HepG2 (cell line): Measurements from ENCODE around the gene GINM1. TPM values are rescaled to one million over a fixed set of nuclear protein-coding genes. Genes with fewer than 3 reads are reported as not detected.

Experiments
- ATF2 ChIP-seq: sonication (generic); formaldehyde crosslinking; IDR thresholded peaks from 2 replicates; pipeline ENCODE4 v1.4.0; 2020; ENCODE audit warnings: missing genetic modification reagents
- BCL6 ChIP-seq: IDR thresholded peaks from 2 replicates; pipeline ENCODE4 v1.6.1; 2016; ENCODE audit warnings: missing genetic modification reagents, missing compliant biosample characterization
- GPBP1L1 ChIP-seq: sonication (generic); formaldehyde crosslinking; IDR thresholded peaks from 2 replicates; pipeline ENCODE4 v1.5.0; 2020; ENCODE audit warnings: mild to moderate bottlenecking, missing genetic modification reagents
- MXI1 ChIP-seq: IDR thresholded peaks from 3 replicates; pipeline ENCODE4 v1.6.1; 2012; ENCODE audit warnings: low read depth, low read length, inconsistent platforms, borderline replicate concordance
- PCBP2 ChIP-seq: fragments of 200-400 bp; formaldehyde crosslinking; optimal IDR thresholded peaks from 2 replicates; pipeline ENCODE3; 2018; ENCODE audit warnings: low read length, low read depth; ENCODE audit not compliant: poor library complexity, severe bottlenecking
- SOX6 ChIP-seq, 2 experiments: fragments of 450-650 bp in 1 of 2; sonication (generic) in 1 of 2; formaldehyde crosslinking in 1 of 2; IDR thresholded peaks; 2 replicates each; pipeline versions ENCODE4 v1.4.0 to v1.6.1; 2017 to 2020; ENCODE audit warnings: antibody characterized with exemption in 1 of 2, mild to moderate bottlenecking in 1 of 2, missing genetic modification reagents in 1 of 2
- YEATS2 ChIP-seq: sonication (generic); formaldehyde crosslinking; IDR thresholded peaks from 2 replicates; pipeline ENCODE4 v1.4.0; 2020; ENCODE audit warnings: missing genetic modification reagents, borderline replicate concordance
- ZBTB33 ChIP-seq: sonication (generic); formaldehyde crosslinking; IDR thresholded peaks from 2 replicates; pipeline ENCODE4 v1.4.0; 2020; ENCODE audit warnings: missing genetic modification reagents
- ZBTB42 ChIP-seq: sonication (generic); formaldehyde crosslinking; IDR thresholded peaks from 2 replicates; pipeline ENCODE4 v1.5.0; 2020; ENCODE audit warnings: mild to moderate bottlenecking, missing genetic modification reagents
- ZNF143 ChIP-seq: sonication (generic); formaldehyde crosslinking; IDR thresholded peaks from 2 replicates; pipeline ENCODE4 v1.4.0; 2020; ENCODE audit warnings: missing genetic modification reagents
- ZNF24 ChIP-seq: fragments of 450-650 bp; IDR thresholded peaks from 2 replicates; pipeline ENCODE4 v1.6.1; 2017; ENCODE audit warnings: antibody characterized with exemption, mild to moderate bottlenecking
- ZNF512B ChIP-seq: sonication (generic); formaldehyde crosslinking; IDR thresholded peaks from 2 replicates; pipeline ENCODE4 v1.5.1; 2020; ENCODE audit warnings: missing genetic modification reagents, mild to moderate bottlenecking, borderline replicate concordance
- ZNF598 ChIP-seq: sonication (generic); formaldehyde crosslinking; IDR thresholded peaks from 2 replicates; pipeline ENCODE4 v1.5.1; 2020; ENCODE audit warnings: mild to moderate bottlenecking, missing genetic modification reagents, borderline replicate concordance
- ZNF607 ChIP-seq: sonication (generic); formaldehyde crosslinking; IDR thresholded peaks from 2 replicates; pipeline ENCODE4 v1.5.1; 2020; ENCODE audit warnings: missing genetic modification reagents, mild to moderate bottlenecking, borderline replicate concordance
- polyA plus RNA-seq, 8 experiments: library from polyadenylated mRNA; depleted of rRNA in 3 of 8; stranded (reverse) in 7 of 8; unstranded in 1 of 8; fragments of >200 nt; fragmentation: Illumina TruSeq in 4 of 8; extraction: Trizol in 4 of 8; gene quantifications; 2 replicates each; pipeline versions ENCODE4 v1.2.1 to v1.2.3, GENCODE V29; 2011 to 2016; ENCODE audit warnings: low read depth in 4 of 8, missing spikeins in 1 of 8, mixed read lengths in 1 of 8; ENCODE audit not compliant: insufficient read depth in 1 of 8
- total RNA-seq, 5 experiments: library from RNA; depleted of rRNA; stranded (reverse); fragments of >200 nt; fragmentation: Illumina TruSeq; extraction: Trizol; gene quantifications; 2 replicates each; pipeline ENCODE4 v1.2.3, GENCODE V29; 2016; ENCODE audit warnings: low read depth in 1 of 5
- TF ChIP-seq, protein P1 (sequence below): sonication (generic); formaldehyde crosslinking; conservative IDR thresholded peaks from 2 replicates; pipeline ENCODE4 v1.4.0; 2020; ENCODE audit warnings: missing genetic modification reagents
- TF ChIP-seq, protein P2 (sequence below): IDR thresholded peaks from 2 replicates; pipeline ENCODE4 v1.6.1; 2016; ENCODE audit warnings: missing compliant biosample characterization, missing genetic modification reagents, borderline replicate concordance

Gene GINM1
- total and polyA plus RNA-seq, 2 of the 13 experiments (the other 11 are each of a cell fraction or from before 2014, with no cell fraction given): 19.4 to 27.5 TPM

- TF ChIP-seq ZNF598 (CRISPR knock-in tag) (peak; percentile 91), ZNF24 (no peak), PCBP2 (no peak), BCL6 (CRISPR knock-in tag) (no peak), SOX6 (IDR thresholded peaks at IDR 0.05) (no peak), SOX6 (CRISPR knock-in tag; IDR thresholded peaks at IDR 0.05) (peak; percentile 33; the same call in 1 of the 2 replicates), ZNF143 (CRISPR knock-in tag) (no peak), ZBTB42 (CRISPR knock-in tag) (no peak), ZNF512B (0 out of 2 replicates have a peak, but pooled peaks have one; percentile 83), ZBTB33 (CRISPR knock-in tag) (0 out of 2 replicates have a peak, but pooled peaks have one; percentile 21), ZNF607 (peak; percentile 84; the same call in 1 of the 2 replicates), GPBP1L1 (no peak), MXI1 (no peak), YEATS2 (CRISPR knock-in tag) (peak; percentile 38; the same call in 1 of the 2 replicates), ATF2 (no peak; the same call in 1 of the 2 replicates)
- TF ChIP-seq, protein P1, sequence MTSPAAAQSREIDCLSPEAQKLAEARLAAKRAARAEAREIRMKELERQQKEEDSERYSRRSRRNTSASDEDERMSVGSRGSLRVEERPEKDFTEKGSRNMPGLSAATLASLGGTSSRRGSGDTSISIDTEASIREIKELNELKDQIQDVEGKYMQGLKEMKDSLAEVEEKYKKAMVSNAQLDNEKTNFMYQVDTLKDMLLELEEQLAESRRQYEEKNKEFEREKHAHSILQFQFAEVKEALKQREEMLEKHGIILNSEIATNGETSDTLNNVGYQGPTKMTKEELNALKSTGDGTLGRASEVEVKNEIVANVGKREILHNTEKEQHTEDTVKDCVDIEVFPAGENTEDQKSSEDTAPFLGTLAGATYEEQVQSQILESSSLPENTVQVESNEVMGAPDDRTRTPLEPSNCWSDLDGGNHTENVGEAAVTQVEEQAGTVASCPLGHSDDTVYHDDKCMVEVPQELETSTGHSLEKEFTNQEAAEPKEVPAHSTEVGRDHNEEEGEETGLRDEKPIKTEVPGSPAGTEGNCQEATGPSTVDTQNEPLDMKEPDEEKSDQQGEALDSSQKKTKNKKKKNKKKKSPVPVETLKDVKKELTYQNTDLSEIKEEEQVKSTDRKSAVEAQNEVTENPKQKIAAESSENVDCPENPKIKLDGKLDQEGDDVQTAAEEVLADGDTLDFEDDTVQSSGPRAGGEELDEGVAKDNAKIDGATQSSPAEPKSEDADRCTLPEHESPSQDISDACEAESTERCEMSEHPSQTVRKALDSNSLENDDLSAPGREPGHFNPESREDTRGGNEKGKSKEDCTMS (CRISPR knock-in tag): no peak
- TF ChIP-seq, protein P2, sequence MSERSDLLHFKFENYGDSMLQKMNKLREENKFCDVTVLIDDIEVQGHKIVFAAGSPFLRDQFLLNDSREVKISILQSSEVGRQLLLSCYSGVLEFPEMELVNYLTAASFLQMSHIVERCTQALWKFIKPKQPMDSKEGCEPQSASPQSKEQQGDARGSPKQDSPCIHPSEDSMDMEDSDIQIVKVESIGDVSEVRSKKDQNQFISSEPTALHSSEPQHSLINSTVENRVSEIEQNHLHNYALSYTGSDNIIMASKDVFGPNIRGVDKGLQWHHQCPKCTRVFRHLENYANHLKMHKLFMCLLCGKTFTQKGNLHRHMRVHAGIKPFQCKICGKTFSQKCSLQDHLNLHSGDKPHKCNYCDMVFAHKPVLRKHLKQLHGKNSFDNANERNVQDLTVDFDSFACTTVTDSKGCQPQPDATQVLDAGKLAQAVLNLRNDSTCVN (CRISPR knock-in tag): no peak; the same call in 1 of the 2 replicates
Measured at GRCh38 chr6:149566410-149567193, 427 bp downstream of the GINM1 start (continued).
